ENCODE measurements around the gene CLDN9.

Gene CLDN9

DNA sequence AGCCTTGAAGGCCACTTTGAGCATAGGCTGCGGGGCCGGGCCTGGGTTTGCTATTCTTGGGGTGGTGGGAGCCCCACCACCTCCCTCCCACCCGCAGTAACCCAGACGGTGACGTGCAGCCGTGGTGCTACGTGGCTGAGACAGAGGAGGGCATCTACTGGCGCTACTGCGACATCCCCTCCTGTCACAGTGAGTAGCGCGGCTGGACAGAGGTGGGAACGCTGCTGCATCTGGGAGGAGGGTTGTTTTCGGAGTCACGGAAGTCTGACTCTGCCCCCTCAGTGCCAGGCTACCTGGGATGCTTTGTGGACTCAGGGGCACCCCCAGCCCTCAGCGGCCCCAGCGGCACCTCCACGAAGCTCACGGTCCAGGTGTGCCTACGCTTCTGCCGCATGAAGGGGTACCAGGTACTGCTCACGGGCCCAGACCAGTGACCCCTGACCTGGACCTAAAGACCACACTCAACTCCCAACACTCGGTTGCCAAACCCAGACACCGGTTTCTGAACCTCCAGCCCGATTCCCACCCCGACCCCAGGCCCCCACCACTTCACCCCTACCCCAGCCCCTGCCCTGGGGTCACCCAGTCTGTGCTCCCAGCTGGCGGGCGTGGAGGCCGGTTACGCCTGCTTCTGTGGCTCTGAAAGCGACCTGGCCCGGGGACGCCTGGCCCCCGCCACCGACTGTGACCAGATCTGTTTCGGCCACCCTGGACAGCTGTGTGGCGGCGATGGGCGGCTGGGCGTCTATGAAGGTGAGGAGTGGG, 46.5 kb upstream of the CLDN9 start:
- Histone ChIP-seq H3K9me3 (ENCODE audit: control insufficient read depth, insufficient read depth, low read depth, low read length) (no peaks in the 10 kb centered on the region), H3K27ac (ENCODE audit: extremely low read depth, low read depth, low read length) (no peak overlapping the region), H3K4me3 (ENCODE audit: low read depth, low read length) (no peak overlapping the region), H3K4me1 (ENCODE audit: control insufficient read depth, insufficient read depth, low read length) (peaks cover 8% of the 10 kb centered on the region), H3K36me3 (ENCODE audit: control insufficient read depth in 2 of 2, insufficient read depth in 1 of 2, low read length in 2 of 2) (peaks cover 0 to 7% of the 10 kb centered on the region in 2 experiments; a peak in 1 of 3 replicates)
- TF ChIP-seq IKZF3 (tag by site-specific recombination; IDR thresholded peaks at IDR 0.05) = no peak
- no peak for TF ChIP-seq ZNF426 (tag by site-specific recombination; IDR thresholded peaks at IDR 0.05)
- TF ChIP-seq ZNF621 (tag by site-specific recombination; IDR thresholded peaks at IDR 0.05) = no peak
- TF ChIP-seq BCL11B (tag by site-specific recombination; IDR thresholded peaks at IDR 0.05; ENCODE audit: low read depth) = 0 out of 2 replicates have a peak, but pooled peaks have one; percentile 22
- no peak for TF ChIP-seq ZNF132 (tag by site-specific recombination; IDR thresholded peaks at IDR 0.05; ENCODE audit: borderline replicate concordance)
- no peak for TF ChIP-seq ZNF112 (tag by site-specific recombination; IDR thresholded peaks at IDR 0.05)
- CTCF ChIA-PET = interaction anchor here (0.8 kb wide), 1 partner anchor 24 kb away, joined by 3 read pairs; no protein-coding TSS in a partner anchor
- POLR2A ChIA-PET = no interaction called here

DNA sequence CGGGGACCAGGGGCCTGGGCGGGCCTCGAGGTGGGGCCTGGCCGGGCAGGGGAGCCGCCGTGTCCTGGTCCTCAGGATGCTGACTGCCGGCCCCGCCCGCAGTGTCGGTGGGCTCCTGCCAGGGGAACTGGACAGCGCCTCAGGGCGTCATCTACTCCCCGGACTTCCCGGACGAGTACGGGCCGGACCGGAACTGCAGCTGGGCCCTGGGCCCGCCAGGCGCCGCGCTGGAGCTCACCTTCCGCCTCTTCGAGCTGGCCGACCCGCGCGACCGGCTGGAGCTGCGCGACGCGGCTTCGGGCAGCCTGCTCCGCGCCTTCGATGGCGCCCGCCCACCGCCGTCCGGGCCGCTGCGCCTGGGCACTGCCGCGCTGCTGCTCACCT, 45.9 kb upstream of the CLDN9 start:
- H3K4me1 ChIP-seq (ENCODE audit: control insufficient read depth, insufficient read depth, low read length) = peaks cover 8% of the 10 kb centered on the region
- H3K36me3 ChIP-seq (ENCODE audit: control insufficient read depth in 2 of 2, insufficient read depth in 1 of 2, low read length in 2 of 2) = peaks cover 0 to 13% of the 10 kb centered on the region in 2 experiments; a peak in 1 of 3 replicates
- CTCF ChIA-PET = no interaction called here
- POLR2A ChIA-PET = no interaction called here
- TF ChIP-seq, protein P1, sequence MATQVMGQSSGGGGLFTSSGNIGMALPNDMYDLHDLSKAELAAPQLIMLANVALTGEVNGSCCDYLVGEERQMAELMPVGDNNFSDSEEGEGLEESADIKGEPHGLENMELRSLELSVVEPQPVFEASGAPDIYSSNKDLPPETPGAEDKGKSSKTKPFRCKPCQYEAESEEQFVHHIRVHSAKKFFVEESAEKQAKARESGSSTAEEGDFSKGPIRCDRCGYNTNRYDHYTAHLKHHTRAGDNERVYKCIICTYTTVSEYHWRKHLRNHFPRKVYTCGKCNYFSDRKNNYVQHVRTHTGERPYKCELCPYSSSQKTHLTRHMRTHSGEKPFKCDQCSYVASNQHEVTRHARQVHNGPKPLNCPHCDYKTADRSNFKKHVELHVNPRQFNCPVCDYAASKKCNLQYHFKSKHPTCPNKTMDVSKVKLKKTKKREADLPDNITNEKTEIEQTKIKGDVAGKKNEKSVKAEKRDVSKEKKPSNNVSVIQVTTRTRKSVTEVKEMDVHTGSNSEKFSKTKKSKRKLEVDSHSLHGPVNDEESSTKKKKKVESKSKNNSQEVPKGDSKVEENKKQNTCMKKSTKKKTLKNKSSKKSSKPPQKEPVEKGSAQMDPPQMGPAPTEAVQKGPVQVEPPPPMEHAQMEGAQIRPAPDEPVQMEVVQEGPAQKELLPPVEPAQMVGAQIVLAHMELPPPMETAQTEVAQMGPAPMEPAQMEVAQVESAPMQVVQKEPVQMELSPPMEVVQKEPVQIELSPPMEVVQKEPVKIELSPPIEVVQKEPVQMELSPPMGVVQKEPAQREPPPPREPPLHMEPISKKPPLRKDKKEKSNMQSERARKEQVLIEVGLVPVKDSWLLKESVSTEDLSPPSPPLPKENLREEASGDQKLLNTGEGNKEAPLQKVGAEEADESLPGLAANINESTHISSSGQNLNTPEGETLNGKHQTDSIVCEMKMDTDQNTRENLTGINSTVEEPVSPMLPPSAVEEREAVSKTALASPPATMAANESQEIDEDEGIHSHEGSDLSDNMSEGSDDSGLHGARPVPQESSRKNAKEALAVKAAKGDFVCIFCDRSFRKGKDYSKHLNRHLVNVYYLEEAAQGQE (tag by site-specific recombination; IDR thresholded peaks at IDR 0.05) = no peak
- TF ChIP-seq KLF8 (tag by site-specific recombination; IDR thresholded peaks at IDR 0.05) = peak; percentile 63; the same call in 1 of the 2 replicates
- no peak overlapping the region for H3K4me3 ChIP-seq (ENCODE audit: low read depth, low read length)
- no peaks in the 10 kb centered on the region for H3K9me3 ChIP-seq (ENCODE audit: control insufficient read depth, insufficient read depth, low read depth, low read length)
- no peak overlapping the region for H3K27ac ChIP-seq (ENCODE audit: extremely low read depth, low read depth, low read length)

DNA sequence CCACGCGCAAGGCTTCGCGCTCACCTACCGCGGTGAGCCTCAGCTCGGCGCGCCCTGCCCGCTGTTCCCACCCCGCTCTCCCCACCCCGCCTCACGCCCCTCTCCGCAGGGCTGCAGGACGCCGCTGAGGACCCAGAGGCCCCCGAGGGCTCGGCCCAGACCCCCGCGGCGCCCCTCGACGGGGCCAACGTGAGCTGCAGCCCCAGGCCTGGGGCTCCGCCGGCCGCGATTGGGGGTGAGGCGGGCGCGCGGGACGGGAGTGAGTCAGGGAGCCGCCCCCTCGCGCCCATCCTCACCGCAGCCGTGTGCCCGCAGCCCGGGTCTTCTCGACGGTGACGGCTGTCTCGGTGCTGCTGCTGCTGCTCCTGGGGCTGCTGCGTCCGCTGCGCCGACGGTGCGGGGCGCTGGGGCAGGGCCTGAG, 45.5 kb upstream of the CLDN9 start:
- Histone ChIP-seq H3K4me1 (ENCODE audit: control insufficient read depth, insufficient read depth, low read length) (peaks cover 8% of the 10 kb centered on the region), H3K36me3 (ENCODE audit: control insufficient read depth in 2 of 2, insufficient read depth in 1 of 2, low read length in 2 of 2) (peaks cover 0 to 17% of the 10 kb centered on the region in 2 experiments; a peak in 1 of 3 replicates), H3K9me3 (ENCODE audit: control insufficient read depth, insufficient read depth, low read depth, low read length) (no peaks in the 10 kb centered on the region), H3K27ac (ENCODE audit: extremely low read depth, low read depth, low read length) (no peak overlapping the region), H3K4me3 (ENCODE audit: low read depth, low read length) (no peak overlapping the region)
- CTCF ChIA-PET = interaction anchor here (0.7 kb wide), 1 partner anchor 39 kb away, joined by 3 read pairs; no protein-coding TSS in a partner anchor
- POLR2A ChIA-PET = no interaction called here
- TF ChIP-seq ZNF266 (tag by site-specific recombination; IDR thresholded peaks at IDR 0.05; ENCODE audit: low read depth) (no peak), ZNF621 (tag by site-specific recombination; IDR thresholded peaks at IDR 0.05) (no peak), ZNF837 (tag by site-specific recombination; IDR thresholded peaks at IDR 0.05) (no peak), KLF7 (tag by site-specific recombination; IDR thresholded peaks at IDR 0.05; ENCODE audit: borderline replicate concordance) (no peak), ZNF132 (tag by site-specific recombination; IDR thresholded peaks at IDR 0.05; ENCODE audit: borderline replicate concordance) (no peak), ZBTB10 (tag by site-specific recombination; IDR thresholded peaks at IDR 0.05) (no peak), SCRT2 (tag by site-specific recombination; IDR thresholded peaks at IDR 0.05) (no peak), ZNF596 (tag by site-specific recombination; IDR thresholded peaks at IDR 0.05) (no peak), ZNF488 (tag by site-specific recombination; IDR thresholded peaks at IDR 0.05) (no peak)
- TF ChIP-seq, protein P1 (tag by site-specific recombination; IDR thresholded peaks at IDR 0.05) = no peak
- TF ChIP-seq, protein P2, sequence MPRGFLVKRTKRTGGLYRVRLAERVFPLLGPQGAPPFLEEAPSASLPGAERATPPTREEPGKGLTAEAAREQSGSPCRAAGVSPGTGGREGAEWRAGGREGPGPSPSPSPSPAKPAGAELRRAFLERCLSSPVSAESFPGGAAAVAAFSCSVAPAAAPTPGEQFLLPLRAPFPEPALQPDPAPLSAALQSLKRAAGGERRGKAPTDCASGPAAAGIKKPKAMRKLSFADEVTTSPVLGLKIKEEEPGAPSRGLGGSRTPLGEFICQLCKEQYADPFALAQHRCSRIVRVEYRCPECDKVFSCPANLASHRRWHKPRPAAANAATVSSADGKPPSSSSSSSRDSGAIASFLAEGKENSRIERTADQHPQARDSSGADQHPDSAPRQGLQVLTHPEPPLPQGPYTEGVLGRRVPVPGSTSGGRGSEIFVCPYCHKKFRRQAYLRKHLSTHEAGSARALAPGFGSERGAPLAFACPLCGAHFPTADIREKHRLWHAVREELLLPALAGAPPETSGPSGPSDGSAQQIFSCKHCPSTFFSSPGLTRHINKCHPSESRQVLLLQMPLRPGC (tag by site-specific recombination; IDR thresholded peaks at IDR 0.05) = no peak

Data from HEK293 (cell line).